ENCODE results near the gene CXorf58. TPM values are rescaled to one million over a fixed set of nuclear protein-coding genes. Genes with fewer than 3 reads are reported as not detected.
A peak's percentile ranks its signal among the peaks of the same experiment; 100 is the strongest.

Gene CXorf58
- total and polyA plus RNA-seq, 2 experiments from 2014 or later = 0.56 TPM; not detected in 1

GRCh38 chrX:23981711-23982110, 73.9 kb downstream of the CXorf58 start:
- Mint-ChIP-seq H3K4me3 (no peak overlapping the region), H3K27ac (peak overlapping the region; percentile 65; the same call in 1 of the 2 replicates), H3K36me3 (ENCODE audit: low read depth) (peaks cover 15% of the 10 kb centered on the region), H3K4me1 (peaks cover 26% of the 10 kb centered on the region), H3K27me3 (ENCODE audit: insufficient read depth, low read depth, poor library complexity) (peaks cover 7% of the 10 kb centered on the region), H3K9me3 (no peaks in the 10 kb centered on the region)
- no peaks in the 10 kb centered on the region for H3K79me2 ChIP-seq (replicated peaks; ENCODE audit: insufficient read depth)
- no peak overlapping the region for H3K27ac ChIP-seq (ENCODE audit: low read depth)
- no peaks in the 10 kb centered on the region for H3K9me2 ChIP-seq (ENCODE audit: insufficient read depth)
- no peak overlapping the region for H3K4me3 ChIP-seq
- no peak overlapping the region for H2AFZ ChIP-seq
- no peaks in the 10 kb centered on the region for H3K36me3 ChIP-seq (ENCODE audit: insufficient read depth)
- ATAC-seq (peak; percentile 62), DNase-seq (ENCODE audit: low spot score) (no peak)
- no peaks in the 10 kb centered on the region for H4K20me1 ChIP-seq (replicated peaks; ENCODE audit: insufficient read depth)
- H3F3A ChIP-seq (replicated peaks; ENCODE audit: low read depth) = no peaks in the 10 kb centered on the region
- H3K27me3 ChIP-seq (ENCODE audit: insufficient read depth) = no peaks in the 10 kb centered on the region
- H3K4me2 ChIP-seq = 0 out of 2 replicates have a peak overlapping the region, but pooled peaks have one; percentile 2
- peaks cover 10% of the 10 kb centered on the region for H3K4me1 ChIP-seq (ENCODE audit: insufficient read depth)
- TF ChIP-seq STAT1 (IDR thresholded peaks at IDR 0.05; ENCODE audit: unreplicated experiment) (no peak), EZH2phosphoT487 (IDR thresholded peaks at IDR 0.05; ENCODE audit: unreplicated experiment) (no peak), ZNF462 (CRISPR knock-in tag; IDR thresholded peaks at IDR 0.05) (no peak; the same call in 1 of the 2 replicates), POLR2AphosphoS5 (IDR thresholded peaks at IDR 0.05; ENCODE audit: low read depth) (no peak), EZH2 (IDR thresholded peaks at IDR 0.05; ENCODE audit: low read depth, unreplicated experiment) (no peak), ZNF331 (CRISPR knock-in tag; IDR thresholded peaks at IDR 0.05; ENCODE audit: low read depth) (no peak), JUNB (IDR thresholded peaks at IDR 0.05; ENCODE audit: unreplicated experiment) (no peak), ZNF114 (CRISPR knock-in tag; IDR thresholded peaks at IDR 0.05) (no peak), NANOG (IDR thresholded peaks at IDR 0.05; ENCODE audit: borderline replicate concordance) (no peak), CREB1 (CRISPR knock-in tag; IDR thresholded peaks at IDR 0.05; ENCODE audit: low read depth) (no peak), ETS1 (IDR thresholded peaks at IDR 0.05) (no peak), CTCF (conservative IDR thresholded peaks at IDR 0.05; ENCODE audit: low read depth in 2 of 2) (no peak), REST (IDR thresholded peaks at IDR 0.05; ENCODE audit: unreplicated experiment) (no peak)
